ENCODE results near the gene SEC23A. TPM values are rescaled to one million over a fixed set of nuclear protein-coding genes. Genes with fewer than 3 reads are reported as not detected.
"Not testable (repeated sequence)": the region's sequence is repeated elsewhere in the genome, so short reads cannot be mapped to it uniquely, and the experiment has no call there.

SEC23A gene
- total RNA-seq, 1 donor from 2014 or later: 59.2 TPM

DNA sequence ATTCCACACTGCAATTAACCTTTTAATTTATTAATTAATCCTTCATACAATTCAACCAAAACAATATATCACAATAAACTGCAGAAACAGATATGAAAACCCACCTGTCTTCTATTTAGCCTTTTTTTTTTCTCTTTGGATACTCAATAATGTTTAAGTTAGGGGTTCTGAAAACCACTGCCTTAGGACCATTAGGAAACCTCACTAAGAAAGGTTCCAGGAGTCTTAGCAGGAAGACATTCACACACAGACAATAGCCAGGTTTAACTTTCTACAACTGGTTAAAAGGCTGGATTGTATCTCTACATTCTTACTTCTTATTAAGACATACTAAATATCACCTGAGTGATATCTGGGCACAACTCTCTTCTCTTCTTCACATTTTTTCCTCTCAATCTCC lies 3.3 kb downstream of the SEC23A start:
- peaks cover 2% of the 10 kb centered on the region for H3K4me1 Mint-ChIP-seq (ENCODE audit: low read depth, unreplicated experiment)
- no peak overlapping the region for H3K4me3 Mint-ChIP-seq (ENCODE audit: unreplicated experiment)

DNA sequence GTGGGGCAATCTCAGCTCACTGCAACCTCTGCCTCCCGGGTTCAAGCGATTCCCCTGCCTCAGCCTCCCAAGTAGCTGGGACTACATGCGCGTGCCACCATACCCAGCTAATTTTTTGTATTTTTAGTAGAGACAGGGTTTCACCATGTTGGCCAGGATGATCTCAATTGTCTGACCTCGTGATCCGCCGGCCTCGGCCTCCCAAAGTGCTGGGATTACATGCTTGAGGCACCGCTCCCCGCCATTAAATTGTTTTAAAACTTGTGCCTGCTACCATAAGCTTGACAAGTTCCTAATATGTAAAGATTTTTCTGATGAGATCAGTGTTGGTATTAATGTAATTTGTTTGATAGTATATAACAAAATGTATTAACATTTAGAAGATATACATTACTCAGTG lies 3.8 kb downstream of the SEC23A start:
- not testable (repeated sequence) for H3K27ac Mint-ChIP-seq (ENCODE audit: unreplicated experiment); H3K36me3 Mint-ChIP-seq (ENCODE audit: unreplicated experiment); H3K4me1 Mint-ChIP-seq (ENCODE audit: low read depth, unreplicated experiment); H3K9me3 Mint-ChIP-seq (ENCODE audit: unreplicated experiment); H3K4me3 Mint-ChIP-seq (ENCODE audit: unreplicated experiment); H3K27me3 Mint-ChIP-seq (ENCODE audit: unreplicated experiment); DNase-seq

More for the DNA sequence above, 3.3 kb downstream of the SEC23A start:
- no peak for DNase-seq
- Mint-ChIP-seq H3K27ac (ENCODE audit: unreplicated experiment) (no peak overlapping the region), H3K9me3 (ENCODE audit: unreplicated experiment) (peaks cover 4% of the 10 kb centered on the region), H3K27me3 (ENCODE audit: unreplicated experiment) (peaks cover 3% of the 10 kb centered on the region), H3K36me3 (ENCODE audit: unreplicated experiment) (no peaks in the 10 kb centered on the region)
- TF ChIP-seq, protein P1, sequence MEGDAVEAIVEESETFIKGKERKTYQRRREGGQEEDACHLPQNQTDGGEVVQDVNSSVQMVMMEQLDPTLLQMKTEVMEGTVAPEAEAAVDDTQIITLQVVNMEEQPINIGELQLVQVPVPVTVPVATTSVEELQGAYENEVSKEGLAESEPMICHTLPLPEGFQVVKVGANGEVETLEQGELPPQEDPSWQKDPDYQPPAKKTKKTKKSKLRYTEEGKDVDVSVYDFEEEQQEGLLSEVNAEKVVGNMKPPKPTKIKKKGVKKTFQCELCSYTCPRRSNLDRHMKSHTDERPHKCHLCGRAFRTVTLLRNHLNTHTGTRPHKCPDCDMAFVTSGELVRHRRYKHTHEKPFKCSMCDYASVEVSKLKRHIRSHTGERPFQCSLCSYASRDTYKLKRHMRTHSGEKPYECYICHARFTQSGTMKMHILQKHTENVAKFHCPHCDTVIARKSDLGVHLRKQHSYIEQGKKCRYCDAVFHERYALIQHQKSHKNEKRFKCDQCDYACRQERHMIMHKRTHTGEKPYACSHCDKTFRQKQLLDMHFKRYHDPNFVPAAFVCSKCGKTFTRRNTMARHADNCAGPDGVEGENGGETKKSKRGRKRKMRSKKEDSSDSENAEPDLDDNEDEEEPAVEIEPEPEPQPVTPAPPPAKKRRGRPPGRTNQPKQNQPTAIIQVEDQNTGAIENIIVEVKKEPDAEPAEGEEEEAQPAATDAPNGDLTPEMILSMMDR (IDR thresholded peaks at IDR 0.05; ENCODE audit: partially characterized antibody, unreplicated experiment): no peak

DNA sequence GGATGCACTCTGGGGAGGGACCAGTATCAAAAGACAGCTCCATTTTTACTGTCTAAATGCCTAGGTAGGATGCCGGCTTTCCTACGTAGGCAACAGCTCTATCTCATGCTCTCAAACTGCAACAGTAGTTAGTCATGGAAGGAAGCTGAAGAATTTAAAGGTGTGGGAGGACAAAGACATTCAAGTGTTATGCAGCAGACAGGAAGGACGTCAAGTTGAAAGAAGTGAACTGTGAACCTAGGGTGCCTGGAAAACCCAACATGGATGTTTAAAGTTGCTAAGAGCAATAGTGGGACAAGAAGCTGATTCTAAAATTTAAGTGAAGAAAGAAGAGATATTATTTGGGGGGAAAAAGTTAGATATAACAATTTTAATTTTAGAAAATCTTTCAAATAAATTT lies 5.9 kb downstream of the SEC23A start:
- H3K27ac Mint-ChIP-seq (ENCODE audit: unreplicated experiment): no peak overlapping the region
- no peak for DNase-seq

DNA sequence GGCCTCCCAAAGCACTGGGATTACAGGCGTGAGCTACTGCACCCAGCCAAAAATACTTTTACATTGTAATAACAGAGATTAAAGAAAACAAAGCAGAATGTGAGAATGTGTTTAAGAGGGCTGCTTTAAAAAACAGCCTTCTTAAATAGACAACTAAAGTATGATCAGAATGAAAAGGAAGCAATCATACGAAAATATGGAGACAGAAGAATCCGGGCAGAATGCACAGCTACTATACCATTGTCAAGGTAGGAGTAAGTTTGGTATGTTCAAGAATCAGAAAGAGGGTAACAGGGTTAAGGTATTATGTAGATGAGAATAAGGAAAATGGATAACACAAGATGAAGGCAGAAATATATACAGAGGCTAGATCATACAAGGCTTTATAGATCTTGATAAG lies 8.5 kb downstream of the SEC23A start:
- Mint-ChIP-seq H3K27ac (ENCODE audit: unreplicated experiment) (no peak overlapping the region), H3K4me1 (ENCODE audit: low read depth, unreplicated experiment) (no peaks in the 10 kb centered on the region), H3K36me3 (ENCODE audit: unreplicated experiment) (peaks cover 1% of the 10 kb centered on the region), H3K9me3 (ENCODE audit: unreplicated experiment) (peaks cover 1% of the 10 kb centered on the region), H3K27me3 (ENCODE audit: unreplicated experiment) (no peaks in the 10 kb centered on the region), H3K4me3 (ENCODE audit: unreplicated experiment) (no peak overlapping the region)
- no peak for DNase-seq
- TF ChIP-seq, protein P1 (IDR thresholded peaks at IDR 0.05; ENCODE audit: partially characterized antibody, unreplicated experiment): no peak

More for the DNA sequence above, 5.9 kb downstream of the SEC23A start:
- Mint-ChIP-seq H3K9me3 (ENCODE audit: unreplicated experiment) (no peaks in the 10 kb centered on the region), H3K4me1 (ENCODE audit: low read depth, unreplicated experiment) (peaks cover 2% of the 10 kb centered on the region), H3K36me3 (ENCODE audit: unreplicated experiment) (no peaks in the 10 kb centered on the region), H3K27me3 (ENCODE audit: unreplicated experiment) (no peaks in the 10 kb centered on the region), H3K4me3 (ENCODE audit: unreplicated experiment) (no peak overlapping the region)
- TF ChIP-seq, protein P1 (IDR thresholded peaks at IDR 0.05; ENCODE audit: partially characterized antibody, unreplicated experiment): no peak

DNA sequence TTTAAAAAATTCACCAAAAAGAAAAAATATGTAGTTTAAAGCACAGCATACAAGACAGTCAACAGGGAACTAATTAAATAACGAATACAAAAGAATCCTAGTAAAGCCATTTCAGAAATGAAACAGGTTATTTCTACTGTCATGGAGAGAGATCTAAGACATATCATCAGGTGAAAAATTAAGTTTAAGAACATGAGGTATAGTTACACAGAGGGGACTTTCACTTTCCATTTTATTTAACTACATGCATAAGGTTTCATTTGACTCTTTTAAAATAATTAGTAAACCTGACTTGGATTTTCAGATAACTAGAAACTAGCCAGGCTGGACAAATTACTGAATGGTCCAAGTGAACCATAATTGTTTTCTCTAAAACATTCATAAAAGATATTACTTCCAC lies 11.3 kb downstream of the SEC23A start:
- H3K4me3 Mint-ChIP-seq (ENCODE audit: unreplicated experiment): no peak overlapping the region
- peaks cover 5% of the 10 kb centered on the region for H3K36me3 Mint-ChIP-seq (ENCODE audit: unreplicated experiment)
- no peaks in the 10 kb centered on the region for H3K27me3 Mint-ChIP-seq (ENCODE audit: unreplicated experiment)
- no peak for DNase-seq
- TF ChIP-seq, protein P1 (IDR thresholded peaks at IDR 0.05; ENCODE audit: partially characterized antibody, unreplicated experiment): no peak
- peaks cover 1% of the 10 kb centered on the region for H3K9me3 Mint-ChIP-seq (ENCODE audit: unreplicated experiment)
- no peak overlapping the region for H3K27ac Mint-ChIP-seq (ENCODE audit: unreplicated experiment)
- no peaks in the 10 kb centered on the region for H3K4me1 Mint-ChIP-seq (ENCODE audit: low read depth, unreplicated experiment)
